GM21515 (cell line): Measurements from ENCODE around the gene PCYT1A.

Experiments used
- ATAC-seq: cut with Tn5 transposase; IDR thresholded peaks from one replicate; pipeline ENCODE4 v1.9.1; 2021; ENCODE audit not compliant: unreplicated experiment

Gene PCYT1A

DNA sequence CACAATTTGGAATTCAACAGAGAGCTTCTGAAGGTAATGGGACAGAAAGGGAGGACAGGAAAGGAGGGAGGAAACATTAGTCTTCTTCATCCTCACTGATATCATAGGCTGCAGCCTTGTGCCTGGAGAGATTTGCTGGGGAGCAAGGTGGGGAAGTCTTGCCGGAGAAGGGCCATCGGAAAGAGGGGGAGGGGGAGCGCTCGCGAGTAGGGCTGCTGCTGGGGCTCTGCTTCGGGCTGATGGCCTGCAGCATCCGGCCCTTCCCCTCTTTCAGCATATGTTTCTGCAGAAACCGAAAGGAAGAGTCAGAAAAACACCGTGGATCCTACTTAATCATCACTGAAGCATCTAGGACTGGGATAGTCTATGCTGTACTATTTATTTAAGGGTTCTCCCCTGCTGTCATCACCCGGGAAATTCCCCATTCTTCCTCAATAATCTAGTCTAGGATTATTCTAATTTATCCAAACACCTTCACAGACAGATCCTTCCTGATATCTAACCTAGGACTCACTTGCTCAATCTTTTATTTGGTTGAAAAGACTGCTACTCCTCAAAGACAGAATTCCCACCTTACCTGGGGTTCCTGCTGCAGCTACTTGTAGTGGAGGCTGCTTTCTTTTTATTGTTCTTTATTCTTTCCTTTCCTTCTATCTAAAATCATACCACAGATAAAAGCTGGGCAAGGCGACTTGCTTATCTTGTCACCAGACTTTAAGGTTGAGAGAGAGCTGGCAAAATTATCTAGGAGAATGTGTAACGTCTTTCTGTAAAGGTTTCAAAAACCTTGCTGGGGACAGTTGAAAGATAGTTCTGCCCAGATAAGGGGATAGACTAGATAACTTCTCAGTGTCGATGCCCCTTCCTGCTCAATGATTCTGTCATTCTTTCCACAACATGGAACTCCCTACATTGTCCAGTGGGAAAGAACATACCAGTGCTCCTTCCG lies 48.6 kb downstream of the PCYT1A start:
- no peak for ATAC-seq

DNA sequence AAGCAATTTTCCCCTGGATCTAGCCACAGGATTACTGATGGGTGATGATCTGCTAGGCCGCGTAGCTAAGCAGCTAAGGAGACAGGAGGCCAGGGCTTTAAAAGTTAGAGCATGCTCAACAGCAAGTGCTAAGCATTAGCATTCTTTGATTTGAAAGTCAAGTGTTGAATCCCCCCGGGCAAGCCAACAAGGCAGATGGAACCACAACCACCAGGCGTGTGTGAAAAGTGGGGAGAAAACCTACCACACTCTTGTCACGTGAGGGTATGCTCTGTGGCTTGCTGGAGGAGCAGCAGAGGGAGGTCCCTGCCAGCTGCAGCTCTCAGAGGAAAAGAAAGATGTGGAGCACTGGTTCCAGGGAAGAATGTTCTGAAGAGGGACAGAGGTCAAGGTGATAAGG lies 50.3 kb downstream of the PCYT1A start:
- no peak for ATAC-seq

DNA sequence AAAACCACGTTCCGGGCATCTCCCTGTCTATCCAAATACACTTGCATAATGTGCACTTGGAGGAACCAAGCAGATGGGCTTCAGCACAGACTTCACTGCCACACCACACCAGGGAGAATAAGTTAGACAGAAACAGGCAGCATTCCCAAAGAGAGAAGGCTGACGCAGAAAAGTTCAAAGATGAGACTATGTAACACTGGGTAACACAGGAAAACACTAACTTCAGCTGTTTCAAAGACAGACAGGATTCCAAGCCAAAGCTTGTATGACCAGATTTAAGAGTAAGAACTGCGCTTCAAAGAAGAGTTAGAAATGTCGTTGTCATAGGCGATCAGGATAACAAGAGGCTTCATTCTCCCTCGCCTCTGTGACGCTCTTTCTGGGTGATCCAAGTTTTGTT lies 51.3 kb downstream of the PCYT1A start:
- ATAC-seq, result no peak

DNA sequence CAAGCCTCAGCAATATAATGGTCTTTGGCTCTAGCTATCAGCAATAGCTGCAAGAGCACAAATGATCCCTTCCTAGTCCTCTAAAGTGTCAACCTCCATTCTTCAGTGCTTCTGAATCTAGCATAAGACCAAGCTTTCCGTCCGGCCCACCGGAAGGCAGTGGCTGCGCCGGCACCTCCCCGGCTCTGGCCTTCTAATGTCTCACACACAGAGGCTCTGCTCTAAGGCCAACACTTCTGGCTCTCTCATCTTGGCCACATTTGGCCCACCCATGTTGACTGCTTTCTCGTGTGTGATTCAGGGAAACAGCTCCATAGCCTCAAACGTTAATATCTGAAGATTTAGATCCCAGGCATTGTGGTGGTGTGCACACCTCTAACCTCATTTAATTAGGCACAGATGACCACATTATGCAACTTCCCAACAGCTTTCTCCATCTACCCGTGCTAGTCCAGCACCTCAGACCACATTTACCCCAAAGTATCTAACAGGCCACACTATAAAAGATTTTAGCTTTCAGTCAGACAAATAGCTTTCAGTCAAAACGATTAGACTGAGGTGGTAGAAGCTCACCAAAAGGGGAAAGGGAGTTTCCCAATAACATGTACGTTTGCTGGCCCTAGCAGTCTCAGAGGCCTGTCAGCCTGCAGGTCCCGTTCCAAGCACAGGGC lies 51.9 kb downstream of the PCYT1A start:
- ATAC-seq, result no peak

DNA sequence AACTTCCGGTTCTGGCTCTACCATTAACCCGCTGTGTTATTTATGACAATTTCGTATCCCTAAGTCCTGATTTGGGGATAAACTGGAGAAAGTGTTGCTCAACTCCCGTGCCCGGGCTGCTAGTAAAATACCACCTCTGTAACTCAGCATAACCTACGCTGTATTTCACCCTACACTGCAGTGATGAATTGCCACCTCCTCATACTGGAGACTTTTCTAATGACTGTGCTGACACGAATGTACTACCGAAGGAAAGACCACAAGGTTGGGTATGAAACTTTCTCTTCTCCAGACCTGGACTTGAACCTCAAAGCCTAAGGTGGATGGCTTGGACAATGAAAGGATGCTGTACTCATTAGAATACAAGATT lies 54.7 kb downstream of the PCYT1A start:
- no peak for ATAC-seq

DNA sequence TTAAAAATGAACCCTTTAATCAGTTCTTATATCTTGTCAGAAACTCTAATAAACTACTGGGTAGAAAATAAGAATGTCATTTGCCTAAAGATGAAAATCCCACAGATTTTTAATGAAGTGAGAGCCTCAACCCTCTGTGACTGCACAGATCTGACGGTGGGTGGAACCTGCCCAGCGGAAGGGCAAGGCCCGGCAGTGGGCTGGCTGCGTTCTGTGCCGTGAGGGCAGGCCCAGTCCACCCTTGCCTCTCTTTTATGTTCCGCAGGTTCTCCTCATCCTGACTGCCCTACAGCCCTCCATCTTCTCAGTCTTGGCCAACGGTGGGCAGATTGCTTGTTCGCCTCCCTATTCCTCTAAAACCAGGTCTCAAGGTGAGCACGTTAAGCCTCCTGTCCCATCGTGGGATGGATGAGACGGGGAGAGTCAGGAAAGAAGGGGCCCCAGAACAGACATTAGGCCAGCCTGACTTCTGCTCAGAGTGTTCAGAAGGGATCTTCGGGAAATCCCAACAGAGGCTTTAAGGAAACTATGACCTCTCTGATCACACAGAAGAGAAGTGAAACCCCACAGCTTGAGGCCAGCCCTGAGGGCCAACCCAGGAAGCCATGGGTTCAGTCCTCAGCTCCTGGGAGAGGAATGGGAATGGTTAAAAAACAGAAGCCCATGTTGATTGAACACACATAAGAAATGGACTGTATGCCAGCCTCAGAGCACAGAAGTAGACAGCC lies 55.2 kb downstream of the PCYT1A start:
- no peak for ATAC-seq

DNA sequence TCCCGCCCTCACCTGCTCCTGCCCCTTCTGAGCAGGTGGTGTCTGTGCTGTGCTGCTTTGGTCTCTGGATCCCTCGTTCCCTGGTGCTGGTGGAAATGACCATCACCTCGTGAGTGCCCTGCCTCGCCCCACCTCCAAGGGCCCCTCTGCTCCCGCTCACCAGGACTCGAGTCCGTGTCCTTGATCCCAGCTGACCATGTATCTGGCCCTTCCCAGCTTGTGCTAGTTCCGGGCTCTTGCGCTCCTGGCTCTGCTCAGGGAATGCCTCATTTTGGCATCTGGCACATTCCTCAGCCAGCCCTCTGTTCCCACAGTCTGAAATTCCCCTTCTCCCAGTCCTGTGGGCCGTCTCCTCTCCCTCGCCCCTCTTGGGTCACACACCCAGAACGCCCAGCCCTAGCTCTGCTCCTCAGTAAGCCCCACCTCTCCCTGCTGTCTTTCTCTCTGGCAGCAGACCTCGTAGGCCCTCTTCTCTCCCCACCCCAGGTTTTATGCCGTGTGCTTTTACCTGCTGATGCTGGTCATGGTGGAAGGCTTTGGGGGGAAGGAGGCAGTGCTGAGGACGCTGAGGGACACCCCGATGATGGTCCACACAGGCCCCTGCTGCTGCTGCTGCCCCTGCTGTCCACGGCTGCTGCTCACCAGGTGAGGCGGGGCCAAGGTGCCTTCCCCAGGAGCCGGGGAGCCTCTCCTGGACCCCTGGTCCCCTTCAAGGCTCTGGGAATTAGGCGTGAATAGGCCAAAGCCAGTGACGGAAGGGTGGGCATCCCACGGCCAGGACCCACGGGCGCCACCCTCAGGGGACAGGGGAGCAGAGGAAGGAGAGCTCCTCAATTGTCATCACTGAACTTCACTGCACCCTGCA lies 59.7 kb downstream of the PCYT1A start:
- no peak for ATAC-seq

DNA sequence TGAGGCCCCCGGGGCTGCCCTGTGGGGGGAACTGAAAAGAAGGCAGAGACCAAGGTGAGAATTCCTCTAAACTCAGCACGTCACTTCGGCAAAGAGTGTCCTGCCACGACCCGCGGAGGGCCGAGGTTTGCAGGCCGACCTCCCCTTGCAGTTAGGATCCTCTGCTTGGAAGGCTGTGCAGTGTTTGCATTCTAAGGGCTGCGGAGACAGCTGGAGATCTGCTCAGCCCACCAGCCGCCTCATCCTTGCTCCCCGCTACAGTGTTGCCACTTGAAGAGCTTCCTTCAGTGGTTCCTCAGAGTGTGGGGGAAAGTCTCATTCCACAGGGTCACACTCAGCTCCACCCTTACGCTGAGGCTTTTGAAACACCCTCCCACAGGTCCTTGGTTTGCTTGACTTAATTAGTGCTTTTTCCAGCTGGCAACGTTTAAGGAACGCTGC lies 60.4 kb downstream of the PCYT1A start:
- no peak for ATAC-seq

DNA sequence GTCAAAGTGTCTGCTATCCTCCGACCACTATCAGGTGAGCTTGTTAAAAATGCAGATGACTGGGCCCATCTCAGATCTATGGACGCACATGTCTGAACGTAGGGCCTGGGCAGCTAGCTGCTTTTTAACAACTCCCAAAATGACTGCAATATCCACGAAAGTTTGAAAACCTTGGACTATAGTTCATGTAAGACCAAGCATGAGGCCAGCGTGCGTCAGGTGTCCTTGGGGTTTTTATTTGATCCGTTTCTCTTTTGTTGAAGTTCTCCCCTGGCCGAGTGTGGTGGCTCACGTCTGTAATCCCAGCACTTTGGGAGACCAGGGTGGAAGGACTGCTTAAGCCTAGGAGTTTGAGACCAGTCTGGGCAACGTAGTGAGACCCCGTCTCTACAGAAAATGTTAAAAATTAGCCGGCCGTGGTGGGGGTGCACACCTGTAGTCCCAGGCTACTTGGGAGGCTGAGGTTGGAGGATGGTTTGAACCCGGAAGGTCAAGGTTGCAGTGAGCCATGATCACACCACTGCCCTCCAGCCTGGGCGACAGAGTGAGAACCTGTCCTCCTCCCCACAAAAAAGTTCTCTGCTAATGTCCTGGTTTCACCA lies 61.7 kb downstream of the PCYT1A start:
- no peak for ATAC-seq

DNA sequence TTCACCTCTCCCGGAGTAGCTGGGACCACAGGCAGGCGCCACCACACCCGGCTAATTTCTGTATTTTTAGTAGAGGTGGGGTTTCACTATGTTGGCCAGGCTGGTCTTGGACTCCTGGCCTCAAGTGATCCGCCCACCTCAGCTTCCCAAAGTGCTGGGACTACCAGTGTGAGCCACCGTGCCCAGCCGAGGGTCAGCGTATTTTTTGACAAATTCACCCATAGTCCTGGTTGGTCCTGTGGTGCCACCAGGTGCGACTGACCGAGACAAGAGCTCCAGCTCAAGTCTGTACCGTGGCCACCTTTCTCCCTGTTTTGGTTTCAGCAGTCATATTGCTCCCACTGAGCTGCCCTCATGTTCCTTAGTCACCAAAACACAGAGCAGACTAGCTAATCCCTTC lies 62.4 kb downstream of the PCYT1A start:
- ATAC-seq, result no peak

DNA sequence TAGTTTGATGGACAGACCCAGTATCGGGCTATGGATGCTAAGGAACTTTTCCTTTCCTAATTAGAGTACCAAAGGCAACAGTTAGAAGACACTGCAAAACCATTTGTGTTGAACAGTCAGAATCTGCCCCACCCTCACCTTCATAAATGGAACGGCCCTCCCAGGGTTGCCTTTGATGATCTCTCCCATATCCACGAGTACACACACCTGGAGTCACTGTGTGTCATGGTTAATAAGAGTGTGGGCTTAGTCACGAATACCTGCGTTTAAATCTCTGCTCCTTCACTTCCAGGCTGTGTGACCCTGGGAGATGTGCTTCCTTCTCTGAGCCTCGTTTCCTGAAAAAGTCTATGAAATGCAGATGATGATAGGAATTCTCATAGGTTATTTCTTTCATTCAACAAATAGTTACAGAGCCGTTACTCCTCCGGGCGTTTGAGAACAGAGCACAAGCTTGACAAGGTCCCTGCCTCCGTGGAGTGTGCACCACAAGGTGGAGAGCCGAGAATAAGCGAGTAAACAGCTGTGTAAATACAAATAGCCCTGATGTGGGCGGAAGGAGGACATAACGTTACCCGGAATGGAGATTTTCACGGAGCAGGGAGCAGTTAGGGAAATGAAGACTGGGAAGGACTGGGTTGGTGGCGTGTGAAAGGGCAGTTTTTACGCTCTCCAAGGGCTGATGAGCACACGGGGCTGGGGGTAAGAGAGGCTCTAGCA lies 64.5 kb downstream of the PCYT1A start:
- no peak for ATAC-seq

DNA sequence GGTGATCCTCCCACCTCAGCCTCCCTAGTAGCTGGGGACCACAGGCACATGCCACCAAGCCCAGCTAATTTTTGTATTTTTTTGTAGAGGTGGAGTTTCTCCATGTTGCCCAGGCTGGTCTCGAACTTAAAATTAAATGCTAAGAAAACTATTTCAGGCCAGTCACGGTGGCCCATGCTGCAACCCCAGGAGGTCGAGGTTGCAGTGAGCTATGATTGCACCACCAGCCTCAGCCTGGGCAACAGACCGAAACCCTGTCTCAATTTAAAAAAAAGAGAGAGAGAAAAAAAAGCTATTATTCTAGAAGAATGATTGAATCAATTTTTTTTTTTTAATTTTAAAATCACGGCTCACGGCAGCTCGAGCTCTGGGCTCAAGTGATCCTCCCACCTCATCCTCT lies 66.5 kb downstream of the PCYT1A start:
- ATAC-seq, result no peak

DNA sequence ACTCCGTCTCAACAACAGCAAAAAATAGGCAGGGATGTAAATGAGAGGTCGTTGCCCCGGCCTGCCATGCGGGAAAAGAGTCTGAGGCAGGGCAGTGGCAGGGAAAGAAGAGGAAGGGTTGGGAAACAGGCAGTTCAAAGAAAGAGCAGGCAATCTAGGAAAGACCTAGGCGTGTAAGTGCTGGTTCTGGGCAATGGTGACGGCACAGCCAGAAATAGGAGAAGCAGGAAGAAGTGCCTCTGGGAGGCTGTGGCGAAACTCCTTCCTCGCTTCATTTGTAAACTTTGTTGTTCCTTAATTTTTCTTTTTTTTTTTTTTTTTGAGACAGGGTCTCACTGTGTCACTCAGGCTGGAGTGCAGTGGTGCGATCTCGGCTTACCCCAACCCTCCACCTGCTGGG lies 66.9 kb downstream of the PCYT1A start:
- no peak for ATAC-seq

DNA sequence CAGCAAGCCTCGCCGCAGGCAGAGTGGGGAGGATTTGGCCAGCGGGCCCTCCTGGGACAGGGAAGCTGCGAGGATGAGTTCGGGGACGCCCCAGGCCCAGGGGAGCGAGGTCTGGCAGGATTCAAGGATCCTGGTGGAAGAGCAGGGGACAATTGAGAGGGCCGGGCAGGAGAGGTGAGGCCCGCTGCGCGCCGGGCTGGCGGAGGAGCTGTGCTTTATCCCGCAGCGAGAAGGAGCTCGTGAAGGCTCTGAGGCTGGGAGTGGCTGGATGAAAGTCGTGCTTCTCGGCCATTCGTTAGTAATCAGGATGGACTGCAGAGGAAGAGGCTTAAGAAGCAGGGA lies 67.6 kb downstream of the PCYT1A start:
- ATAC-seq, result no peak

DNA sequence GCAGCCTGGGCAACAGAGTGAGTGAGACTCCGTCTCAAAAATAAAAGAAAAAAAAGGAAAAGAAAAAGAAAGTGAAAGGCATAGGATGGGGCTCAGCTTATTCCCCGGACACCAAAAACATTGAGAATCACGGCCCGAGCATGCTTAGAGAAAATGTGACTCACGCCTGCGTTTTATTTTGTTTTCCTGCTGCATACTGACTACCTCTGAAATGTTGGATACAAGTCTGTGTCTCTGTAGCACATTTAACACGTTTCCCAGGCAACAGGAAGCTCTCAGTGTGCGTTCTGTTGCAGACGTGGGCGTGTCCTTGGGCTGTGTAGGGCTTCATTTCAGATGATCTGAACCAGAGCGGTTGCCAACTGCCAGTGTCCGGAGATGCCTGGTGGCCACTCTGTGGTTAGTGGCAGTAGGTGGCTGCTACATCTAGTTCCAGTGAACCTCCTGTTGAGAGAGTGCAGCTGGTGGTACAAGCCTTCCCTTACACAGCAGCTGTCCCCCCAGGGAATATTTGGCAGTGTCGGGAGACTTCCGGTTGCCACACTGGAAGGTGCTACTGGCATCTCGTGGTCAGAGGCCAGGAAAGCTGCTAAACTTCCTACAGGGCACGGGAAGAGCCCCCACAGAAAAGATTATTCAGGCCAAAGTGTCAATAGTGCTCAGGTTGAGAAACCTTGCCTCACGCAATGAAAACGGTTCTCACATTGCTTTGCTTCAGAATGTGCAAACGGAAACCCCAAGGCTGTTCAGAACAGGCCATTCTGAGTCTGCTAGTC lies 68.1 kb downstream of the PCYT1A start:
- peak; percentile 72 for ATAC-seq

DNA sequence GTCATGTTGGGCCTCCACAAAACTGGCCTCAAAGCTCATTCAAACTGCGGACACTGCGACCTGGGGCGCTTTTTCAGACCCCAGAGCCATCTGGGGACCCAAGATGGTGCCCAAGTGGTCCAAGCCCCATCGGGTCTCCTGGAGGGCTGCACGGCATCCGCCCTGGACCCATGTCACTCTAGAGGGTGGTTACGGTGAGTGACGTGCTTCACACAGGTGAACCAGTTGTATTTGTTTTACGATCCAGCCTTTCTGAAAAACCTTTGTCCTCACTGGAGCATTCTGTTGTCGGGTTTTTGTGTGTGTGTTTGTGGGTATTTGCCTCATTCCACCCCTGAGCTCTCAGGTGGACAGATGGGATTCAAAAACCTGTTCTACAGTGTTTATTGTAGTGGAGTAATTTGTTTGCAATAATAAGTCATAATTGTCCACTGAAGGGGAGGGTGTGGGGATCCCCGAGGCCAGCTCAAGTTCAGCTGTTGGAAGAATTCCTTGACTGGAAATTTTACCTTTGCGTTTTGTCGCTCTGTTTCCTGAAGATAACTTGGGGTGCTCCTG lies 69.3 kb downstream of the PCYT1A start:
- ATAC-seq, result no peak

DNA sequence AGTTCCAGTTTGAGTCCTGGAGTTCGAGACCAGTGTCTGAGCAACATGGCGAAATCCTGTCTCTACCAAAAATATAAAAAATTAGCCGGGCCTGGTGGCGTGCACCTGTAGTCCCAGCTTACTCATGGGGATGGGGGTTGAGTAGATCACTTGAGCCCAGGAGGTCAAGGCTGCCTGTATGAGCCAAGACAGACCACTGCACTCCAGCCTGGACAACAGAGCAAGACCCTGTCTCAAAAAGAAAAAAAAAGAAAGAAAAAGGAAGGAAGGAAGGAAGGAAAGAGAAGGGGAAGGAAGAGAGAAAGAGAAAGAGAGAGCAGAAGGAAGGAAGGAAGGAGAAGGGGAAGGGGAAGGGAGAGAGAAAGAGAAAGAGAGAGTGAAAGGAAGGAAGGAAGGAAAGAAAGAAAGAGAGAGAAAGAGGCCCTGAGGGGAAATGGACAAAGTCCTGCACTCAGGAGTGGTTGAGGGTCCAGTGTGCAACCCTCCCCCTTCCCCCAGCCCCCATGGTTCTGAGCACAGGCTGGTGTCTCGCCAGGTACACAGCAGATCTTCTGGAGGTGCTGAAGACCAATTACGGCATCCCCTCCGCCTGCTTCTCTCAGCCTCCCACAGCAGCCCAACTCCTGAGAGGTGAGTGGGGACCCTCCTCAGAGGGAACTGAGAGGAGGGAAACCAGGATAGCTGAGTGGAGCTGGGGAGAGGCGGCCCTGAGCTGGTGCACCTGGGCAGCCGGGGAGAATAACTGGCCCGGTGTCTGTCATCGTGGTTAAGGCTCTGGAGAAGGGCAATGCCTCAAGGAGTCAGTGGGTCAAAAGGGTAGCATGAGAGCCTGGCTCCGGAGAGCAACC lies 70.0 kb downstream of the PCYT1A start:
- ATAC-seq, result no peak

DNA sequence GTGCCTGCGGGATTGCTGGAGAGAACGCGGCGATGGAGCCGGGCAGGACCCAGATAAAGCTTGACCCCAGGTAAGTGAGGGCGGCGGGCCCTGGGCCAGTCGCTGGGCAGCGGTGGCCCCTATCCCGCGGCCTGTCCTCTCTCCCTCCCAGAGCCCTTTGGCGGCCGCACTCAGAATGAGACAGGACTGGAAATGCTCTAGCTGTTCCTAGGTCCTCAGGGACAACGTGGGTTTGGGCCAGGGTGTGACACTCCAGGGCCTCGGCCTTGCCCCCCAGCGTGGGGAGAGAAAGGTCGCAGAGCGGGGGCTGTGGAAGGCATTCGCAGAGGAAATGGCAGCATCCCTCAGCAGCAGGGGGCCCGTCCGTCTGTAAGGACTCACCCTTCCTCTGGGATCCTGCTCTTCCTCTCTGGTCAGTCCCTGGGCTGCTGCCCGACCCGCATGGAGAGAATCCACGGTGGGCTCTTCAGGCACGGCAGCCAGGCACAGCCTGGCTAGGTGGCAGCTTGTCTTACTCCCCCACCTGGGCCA lies 70.8 kb downstream of the PCYT1A start:
- no peak for ATAC-seq
